GM12878 (cell line): ENCODE data around the gene DENND1A. TPM values are rescaled to one million over a fixed set of nuclear protein-coding genes. Genes with fewer than 3 reads are reported as not detected.

Experiments
- ASH2L ChIP-seq: fragments of 300-600, 200-600 bp; sonication (generic); IDR thresholded peaks from 2 replicates; pipeline ENCODE4 v1.6.1; 2017; ENCODE audit warnings: low read depth, mild to moderate bottlenecking, borderline replicate concordance
- BHLHE40 ChIP-seq, 2 experiments: fragments of 450-650 bp in 1 of 2; IDR thresholded peaks; 2 replicates each; pipeline ENCODE4 v1.6.1; 2011 to 2017; ENCODE audit warnings: low read depth in 2 of 2, borderline replicate concordance in 1 of 2, improper control_type of control experiment in 1 of 2, low read length in 1 of 2, mild to moderate bottlenecking in 1 of 2
- BMI1 ChIP-seq: fragments of 450-650 bp; IDR thresholded peaks from 2 replicates; pipeline ENCODE4 v1.6.1; 2016; ENCODE audit warnings: mild to moderate bottlenecking, moderate library complexity, borderline replicate concordance
- CREB1 ChIP-seq: IDR thresholded peaks from 2 replicates; pipeline ENCODE4 v1.6.1; 2012; ENCODE audit warnings: low read depth, mild to moderate bottlenecking, inconsistent platforms
- HDGF ChIP-seq: fragments of 450-650 bp; IDR thresholded peaks from 2 replicates; pipeline ENCODE4 v1.6.1; 2016; ENCODE audit warnings: antibody characterized with exemption
- IKZF1 ChIP-seq: fragments of 450-650 bp; conservative IDR thresholded peaks from 2 replicates; pipeline ENCODE4 v1.6.1; 2017; ENCODE audit warnings: antibody characterized with exemption, mild to moderate bottlenecking
- MEF2A ChIP-seq: IDR thresholded peaks from 2 replicates; pipeline ENCODE4 v1.6.1; 2011; ENCODE audit warnings: low read depth, mild to moderate bottlenecking, low read length, moderate library complexity; ENCODE audit not compliant: insufficient read depth
- NFYA ChIP-seq: IDR thresholded peaks from 2 replicates; pipeline ENCODE4 v1.6.1; 2011; ENCODE audit warnings: low read depth, mild to moderate bottlenecking, low read length, improper control_type of control experiment, borderline replicate concordance
- POLR2AphosphoS5 ChIP-seq: IDR thresholded peaks from 2 replicates; pipeline ENCODE4 v1.6.1; 2011; ENCODE audit warnings: mild to moderate bottlenecking, low read length, inconsistent platforms
- RAD21 ChIP-seq: IDR thresholded peaks from 2 replicates; pipeline ENCODE4 v1.6.1; 2011; ENCODE audit warnings: mild to moderate bottlenecking, low read depth, low read length, moderate library complexity; ENCODE audit not compliant: insufficient read depth
- RCOR1 ChIP-seq: conservative IDR thresholded peaks from 2 replicates; pipeline ENCODE4 v1.6.1; 2012; ENCODE audit warnings: low read depth, low read length, improper control_type of control experiment
- SIN3A ChIP-seq: IDR thresholded peaks from 2 replicates; pipeline ENCODE4 v1.6.1; 2012; ENCODE audit warnings: low read depth, low read length, improper control_type of control experiment
- SMARCA5 ChIP-seq: fragments of 450-650 bp; IDR thresholded peaks from 2 replicates; pipeline ENCODE4 v1.6.1; 2017; ENCODE audit warnings: mild to moderate bottlenecking
- SPI1 ChIP-seq: IDR thresholded peaks from 2 replicates; pipeline ENCODE4 v1.6.1; 2011; ENCODE audit warnings: low read depth, mild to moderate bottlenecking, low read length, moderate library complexity, borderline replicate concordance; ENCODE audit not compliant: insufficient read depth
- TARDBP ChIP-seq: IDR thresholded peaks from 2 replicates; pipeline ENCODE4 v1.6.1; 2016; ENCODE audit warnings: borderline replicate concordance
- ZBED1 ChIP-seq: IDR thresholded peaks from 2 replicates; pipeline ENCODE4 v1.6.1; 2016; ENCODE audit warnings: borderline replicate concordance
- ZNF207 ChIP-seq: fragments of 450-650 bp; IDR thresholded peaks from 2 replicates; pipeline ENCODE4 v1.6.1; 2014; ENCODE audit warnings: antibody characterized with exemption, mild to moderate bottlenecking, borderline replicate concordance
- ZNF24 ChIP-seq: fragments of 450-650 bp; IDR thresholded peaks from 2 replicates; pipeline ENCODE4 v1.6.1; 2017; ENCODE audit warnings: antibody characterized with exemption, mild to moderate bottlenecking
- ZNF384 ChIP-seq: IDR thresholded peaks from 2 replicates; pipeline ENCODE4 v1.6.1; 2012; ENCODE audit warnings: low read depth, mild to moderate bottlenecking, low read length, improper control_type of control experiment, borderline replicate concordance
- ZNF622 ChIP-seq: fragments of 450-650 bp; IDR thresholded peaks from 2 replicates; pipeline ENCODE4 v1.6.1; 2017; ENCODE audit warnings: mild to moderate bottlenecking, inconsistent platforms
- polyA plus RNA-seq, 11 experiments: library from polyadenylated mRNA; depleted of rRNA in 4 of 11; unstranded in 6 of 11; stranded (reverse) in 5 of 11; fragments of >200 nt; fragmentation: Nextera tagmentation in 4 of 11; fragmentation: Illumina TruSeq in 1 of 11; extraction: Ambion mirVana in 4 of 11; extraction: Trizol in 1 of 11; gene quantifications; 1 replicate in 1 of 11; 2 replicates in 10 of 11; pipeline versions ENCODE4 v1.2.1 to v1.2.3, GENCODE V29; 2011 to 2016; ENCODE audit warnings: inconsistent platforms in 2 of 11, missing spikeins in 2 of 11, low read depth in 1 of 11
- total RNA-seq, 4 experiments: library from RNA; depleted of rRNA in 3 of 4; stranded (reverse); fragments of >200 nt in 3 of 4; fragmentation: Illumina TruSeq in 1 of 4; extraction: Trizol in 1 of 4; gene quantifications; 2 replicates each; pipeline versions ENCODE4 v1.2.1 to v1.2.3, GENCODE V29; 2013 to 2021
- TF ChIP-seq, protein P1 (sequence below): fragments of 450-650 bp; IDR thresholded peaks from 2 replicates; pipeline ENCODE4 v1.6.1; 2017; ENCODE audit warnings: borderline replicate concordance
- TF ChIP-seq, protein P2 (sequence below): fragments of 450-650 bp; IDR thresholded peaks from 2 replicates; pipeline ENCODE4 v1.6.1; 2017; ENCODE audit warnings: mild to moderate bottlenecking, moderate library complexity
- TF ChIP-seq, protein P3 (sequence below): fragments of 450-650 bp; IDR thresholded peaks from 2 replicates; pipeline ENCODE4 v1.6.1; 2016; ENCODE audit warnings: mild to moderate bottlenecking
- TF ChIP-seq, protein P4 (sequence below): fragments of 450-650 bp; IDR thresholded peaks from 2 replicates; pipeline ENCODE4 v1.6.1; 2016; ENCODE audit warnings: mild to moderate bottlenecking

Gene DENND1A
- total and polyA plus RNA-seq, 10 of the 15 experiments (the other 5 are each of a cell fraction or from before 2014, with no cell fraction given), result 14.1 to 48.6 (median 35.2) TPM

DNA sequence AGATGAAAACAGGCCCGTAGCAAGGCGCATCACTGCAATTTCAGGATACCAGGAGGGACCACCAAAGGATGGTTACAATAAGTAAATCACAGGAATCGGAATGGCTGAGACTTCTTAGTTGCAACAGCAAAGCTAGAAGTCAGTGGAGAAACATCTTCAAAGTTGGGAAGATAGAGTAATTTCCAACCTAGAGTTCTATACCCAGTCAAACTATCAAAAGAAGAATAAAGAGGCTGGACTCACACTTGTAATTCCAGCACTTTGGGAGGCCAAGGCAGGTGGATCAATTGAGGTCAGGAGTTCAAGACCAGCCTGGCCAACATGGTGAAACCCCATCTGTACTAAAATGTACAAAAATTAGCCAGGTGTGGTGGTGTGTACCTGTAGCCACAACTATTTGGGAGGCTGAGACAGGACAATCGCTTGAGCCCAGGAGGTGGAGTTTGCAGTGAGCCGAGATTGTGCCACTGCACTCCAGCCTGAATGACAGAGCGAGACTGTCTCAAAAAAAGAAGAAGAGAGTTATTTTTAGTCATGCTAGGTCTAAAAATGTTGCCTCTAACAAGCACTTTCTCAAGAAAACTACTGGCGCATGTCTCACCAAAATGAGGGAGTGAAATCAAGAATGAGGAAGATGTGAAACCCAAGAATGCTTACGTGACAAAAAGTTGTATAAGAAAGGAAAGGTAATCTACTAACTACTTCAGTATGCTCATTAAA is 267.7 kb downstream of the DENND1A start (continued):
- TF ChIP-seq, protein P1, sequence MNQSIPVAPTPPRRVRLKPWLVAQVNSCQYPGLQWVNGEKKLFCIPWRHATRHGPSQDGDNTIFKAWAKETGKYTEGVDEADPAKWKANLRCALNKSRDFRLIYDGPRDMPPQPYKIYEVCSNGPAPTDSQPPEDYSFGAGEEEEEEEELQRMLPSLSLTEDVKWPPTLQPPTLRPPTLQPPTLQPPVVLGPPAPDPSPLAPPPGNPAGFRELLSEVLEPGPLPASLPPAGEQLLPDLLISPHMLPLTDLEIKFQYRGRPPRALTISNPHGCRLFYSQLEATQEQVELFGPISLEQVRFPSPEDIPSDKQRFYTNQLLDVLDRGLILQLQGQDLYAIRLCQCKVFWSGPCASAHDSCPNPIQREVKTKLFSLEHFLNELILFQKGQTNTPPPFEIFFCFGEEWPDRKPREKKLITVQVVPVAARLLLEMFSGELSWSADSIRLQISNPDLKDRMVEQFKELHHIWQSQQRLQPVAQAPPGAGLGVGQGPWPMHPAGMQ, result no peak
- TF ChIP-seq TARDBP (no peak), SPI1 (no peak), IKZF1 (peak; percentile 54; the same call in 1 of the 2 replicates), SMARCA5 (peak; percentile 90; the same call in 1 of the 2 replicates), ZNF24 (peak; percentile 64), ZNF622 (no peak), NFYA (no peak), POLR2AphosphoS5 (no peak), RAD21 (no peak), RCOR1 (no peak), MEF2A (peak; percentile 71; the same call in 1 of the 2 replicates), HDGF (no peak), BMI1 (peak; percentile 45; the same call in 1 of the 2 replicates), ASH2L (no peak), ZNF207 (no peak), CREB1 (no peak), ZBED1 (no peak), BHLHE40 (IDR thresholded peaks at IDR 0.05; ENCODE audit: borderline replicate concordance in 1 of 2, low read depth in 2 of 2, low read length in 1 of 2) (peak in 1 of 2 experiments; percentile 10; a peak in 1 of 4 replicates), ZNF384 (no peak), SIN3A (no peak)
- TF ChIP-seq, protein P2, sequence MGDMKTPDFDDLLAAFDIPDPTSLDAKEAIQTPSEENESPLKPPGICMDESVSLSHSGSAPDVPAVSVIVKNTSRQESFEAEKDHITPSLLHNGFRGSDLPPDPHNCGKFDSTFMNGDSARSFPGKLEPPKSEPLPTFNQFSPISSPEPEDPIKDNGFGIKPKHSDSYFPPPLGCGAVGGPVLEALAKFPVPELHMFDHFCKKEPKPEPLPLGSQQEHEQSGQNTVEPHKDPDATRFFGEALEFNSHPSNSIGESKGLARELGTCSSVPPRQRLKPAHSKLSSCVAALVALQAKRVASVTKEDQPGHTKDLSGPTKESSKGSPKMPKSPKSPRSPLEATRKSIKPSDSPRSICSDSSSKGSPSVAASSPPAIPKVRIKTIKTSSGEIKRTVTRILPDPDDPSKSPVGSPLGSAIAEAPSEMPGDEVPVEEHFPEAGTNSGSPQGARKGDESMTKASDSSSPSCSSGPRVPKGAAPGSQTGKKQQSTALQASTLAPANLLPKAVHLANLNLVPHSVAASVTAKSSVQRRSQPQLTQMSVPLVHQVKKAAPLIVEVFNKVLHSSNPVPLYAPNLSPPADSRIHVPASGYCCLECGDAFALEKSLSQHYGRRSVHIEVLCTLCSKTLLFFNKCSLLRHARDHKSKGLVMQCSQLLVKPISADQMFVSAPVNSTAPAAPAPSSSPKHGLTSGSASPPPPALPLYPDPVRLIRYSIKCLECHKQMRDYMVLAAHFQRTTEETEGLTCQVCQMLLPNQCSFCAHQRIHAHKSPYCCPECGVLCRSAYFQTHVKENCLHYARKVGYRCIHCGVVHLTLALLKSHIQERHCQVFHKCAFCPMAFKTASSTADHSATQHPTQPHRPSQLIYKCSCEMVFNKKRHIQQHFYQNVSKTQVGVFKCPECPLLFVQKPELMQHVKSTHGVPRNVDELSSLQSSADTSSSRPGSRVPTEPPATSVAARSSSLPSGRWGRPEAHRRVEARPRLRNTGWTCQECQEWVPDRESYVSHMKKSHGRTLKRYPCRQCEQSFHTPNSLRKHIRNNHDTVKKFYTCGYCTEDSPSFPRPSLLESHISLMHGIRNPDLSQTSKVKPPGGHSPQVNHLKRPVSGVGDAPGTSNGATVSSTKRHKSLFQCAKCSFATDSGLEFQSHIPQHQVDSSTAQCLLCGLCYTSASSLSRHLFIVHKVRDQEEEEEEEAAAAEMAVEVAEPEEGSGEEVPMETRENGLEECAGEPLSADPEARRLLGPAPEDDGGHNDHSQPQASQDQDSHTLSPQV, result no peak
- TF ChIP-seq, protein P3, sequence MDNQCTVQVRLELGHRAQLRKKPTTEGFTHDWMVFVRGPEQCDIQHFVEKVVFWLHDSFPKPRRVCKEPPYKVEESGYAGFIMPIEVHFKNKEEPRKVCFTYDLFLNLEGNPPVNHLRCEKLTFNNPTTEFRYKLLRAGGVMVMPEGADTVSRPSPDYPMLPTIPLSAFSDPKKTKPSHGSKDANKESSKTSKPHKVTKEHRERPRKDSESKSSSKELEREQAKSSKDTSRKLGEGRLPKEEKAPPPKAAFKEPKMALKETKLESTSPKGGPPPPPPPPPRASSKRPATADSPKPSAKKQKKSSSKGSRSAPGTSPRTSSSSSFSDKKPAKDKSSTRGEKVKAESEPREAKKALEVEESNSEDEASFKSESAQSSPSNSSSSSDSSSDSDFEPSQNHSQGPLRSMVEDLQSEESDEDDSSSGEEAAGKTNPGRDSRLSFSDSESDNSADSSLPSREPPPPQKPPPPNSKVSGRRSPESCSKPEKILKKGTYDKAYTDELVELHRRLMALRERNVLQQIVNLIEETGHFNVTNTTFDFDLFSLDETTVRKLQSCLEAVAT, result peak; percentile 70
- TF ChIP-seq, protein P4, sequence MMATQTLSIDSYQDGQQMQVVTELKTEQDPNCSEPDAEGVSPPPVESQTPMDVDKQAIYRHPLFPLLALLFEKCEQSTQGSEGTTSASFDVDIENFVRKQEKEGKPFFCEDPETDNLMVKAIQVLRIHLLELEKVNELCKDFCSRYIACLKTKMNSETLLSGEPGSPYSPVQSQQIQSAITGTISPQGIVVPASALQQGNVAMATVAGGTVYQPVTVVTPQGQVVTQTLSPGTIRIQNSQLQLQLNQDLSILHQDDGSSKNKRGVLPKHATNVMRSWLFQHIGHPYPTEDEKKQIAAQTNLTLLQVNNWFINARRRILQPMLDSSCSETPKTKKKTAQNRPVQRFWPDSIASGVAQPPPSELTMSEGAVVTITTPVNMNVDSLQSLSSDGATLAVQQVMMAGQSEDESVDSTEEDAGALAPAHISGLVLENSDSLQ, result peak; percentile 79
